GM21619 (cell line): ENCODE measurements around the gene NECAB3.
"Not testable (repeated sequence)": the region's sequence is repeated elsewhere in the genome, so short reads cannot be mapped to it uniquely, and the experiment has no call there.

ENCODE experiments used
- ATAC-seq: cut with Tn5 transposase; IDR thresholded peaks from one replicate; pipeline ENCODE4 v1.9.1; 2021; ENCODE audit not compliant: unreplicated experiment

NECAB3 gene

GRCh38 chr20:33674294-33675135 lies at the start of gene NECAB3:
Gene NECAB3, minus strand, starts transcription at chr20:33674428. Its CDS starts 76 bp downstream, at chr20:33674352.
- peak; percentile 67 for ATAC-seq

- ATAC-seq: no peak
Measured at GRCh38 chr20:33721391-33722140, 47.3 kb upstream of the NECAB3 start.

GRCh38 chr20:33719989-33720709 lies 45.9 kb upstream of the NECAB3 start, which contains the start of gene PXMP4:
Gene PXMP4, minus strand, starts transcription at chr20:33720310. Its CDS starts 103 bp downstream, at chr20:33720207.
- peak; percentile 92 for ATAC-seq

GRCh38 chr20:33719277-33719988 lies 45.2 kb upstream of the NECAB3 start:
- ATAC-seq: no peak

- no peak for ATAC-seq
Measured at GRCh38 chr20:33716498-33716897, 42.3 kb upstream of the NECAB3 start.

GRCh38 chr20:33713865-33714367 lies 39.7 kb upstream of the NECAB3 start:
- ATAC-seq: no peak

GRCh38 chr20:33711446-33711738 lies 37.2 kb upstream of the NECAB3 start:
- ATAC-seq: no peak

GRCh38 chr20:33710681-33711445 lies 36.6 kb upstream of the NECAB3 start:
- ATAC-seq: no peak

- no peak for ATAC-seq
Measured at GRCh38 chr20:33709905-33710541, 35.8 kb upstream of the NECAB3 start.

- no peak for ATAC-seq
Measured at GRCh38 chr20:33709398-33709797, 35.2 kb upstream of the NECAB3 start.

GRCh38 chr20:33707668-33708067 lies 33.4 kb upstream of the NECAB3 start:
- no peak for ATAC-seq

- no peak for ATAC-seq
Measured at GRCh38 chr20:33704197-33704924, 30.1 kb upstream of the NECAB3 start.

GRCh38 chr20:33703498-33704137 lies 29.4 kb upstream of the NECAB3 start:
- ATAC-seq: no peak

GRCh38 chr20:33702861-33703260 lies 28.6 kb upstream of the NECAB3 start:
- ATAC-seq: no peak

- ATAC-seq: no peak
Measured at GRCh38 chr20:33701629-33702450, 27.6 kb upstream of the NECAB3 start.

GRCh38 chr20:33700696-33701441 lies 26.6 kb upstream of the NECAB3 start:
- ATAC-seq: not testable (repeated sequence)

GRCh38 chr20:33698966-33699365 lies 24.7 kb upstream of the NECAB3 start:
- not testable (repeated sequence) for ATAC-seq
